AG09309 (cell line): Measurements from ENCODE around the gene GPSM1.

Experiments used
- DNase-seq: peaks from one replicate; pipeline ENCODE4 v3.0.0-alpha.2; 2010; ENCODE audit warnings: low read depth
- H3K4me3 ChIP-seq: 2 replicates; pipeline ENCODE4 v1.5.1; 2011; ENCODE audit warnings: mild to moderate bottlenecking, low read depth, low read length, moderate library complexity; ENCODE audit not compliant: control insufficient read depth
- TF ChIP-seq, protein P1 (sequence below): IDR thresholded peaks from 2 replicates; pipeline ENCODE4 v1.5.1; 2011; ENCODE audit warnings: mild to moderate bottlenecking, low read depth, low read length, inconsistent platforms; ENCODE audit not compliant: insufficient read depth, control insufficient read depth; ENCODE audit errors: missing control alignments

GPSM1 gene

DNA sequence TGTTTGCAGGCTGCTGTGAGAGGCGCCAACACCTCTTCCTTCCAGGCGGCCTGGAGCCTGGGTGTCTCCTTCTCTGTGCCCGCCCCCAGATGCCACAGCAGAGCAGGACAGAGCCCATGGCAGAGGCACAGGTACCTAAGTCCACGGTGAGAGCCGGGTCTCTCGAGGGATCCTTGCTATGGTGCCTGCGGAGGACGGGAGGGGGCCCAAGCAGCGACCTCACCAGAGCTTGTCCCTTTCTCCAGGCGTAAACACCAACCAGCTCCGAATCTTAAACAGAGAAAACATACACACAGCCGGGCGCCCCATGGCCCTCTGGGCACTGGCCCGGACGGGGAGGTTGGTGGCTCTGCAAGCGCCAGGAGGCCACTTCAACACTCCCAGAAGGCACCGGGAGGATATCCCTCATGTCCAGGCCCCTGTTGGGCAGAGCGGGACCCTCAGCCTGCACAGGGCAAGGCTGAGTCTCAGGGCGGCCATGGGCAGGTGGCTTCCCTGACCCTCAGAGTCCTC is 35.3 kb upstream of the GPSM1 start:
- no peak for DNase-seq
- H3K4me3 ChIP-seq, result no peak overlapping the region
- TF ChIP-seq, protein P1, sequence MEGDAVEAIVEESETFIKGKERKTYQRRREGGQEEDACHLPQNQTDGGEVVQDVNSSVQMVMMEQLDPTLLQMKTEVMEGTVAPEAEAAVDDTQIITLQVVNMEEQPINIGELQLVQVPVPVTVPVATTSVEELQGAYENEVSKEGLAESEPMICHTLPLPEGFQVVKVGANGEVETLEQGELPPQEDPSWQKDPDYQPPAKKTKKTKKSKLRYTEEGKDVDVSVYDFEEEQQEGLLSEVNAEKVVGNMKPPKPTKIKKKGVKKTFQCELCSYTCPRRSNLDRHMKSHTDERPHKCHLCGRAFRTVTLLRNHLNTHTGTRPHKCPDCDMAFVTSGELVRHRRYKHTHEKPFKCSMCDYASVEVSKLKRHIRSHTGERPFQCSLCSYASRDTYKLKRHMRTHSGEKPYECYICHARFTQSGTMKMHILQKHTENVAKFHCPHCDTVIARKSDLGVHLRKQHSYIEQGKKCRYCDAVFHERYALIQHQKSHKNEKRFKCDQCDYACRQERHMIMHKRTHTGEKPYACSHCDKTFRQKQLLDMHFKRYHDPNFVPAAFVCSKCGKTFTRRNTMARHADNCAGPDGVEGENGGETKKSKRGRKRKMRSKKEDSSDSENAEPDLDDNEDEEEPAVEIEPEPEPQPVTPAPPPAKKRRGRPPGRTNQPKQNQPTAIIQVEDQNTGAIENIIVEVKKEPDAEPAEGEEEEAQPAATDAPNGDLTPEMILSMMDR, result no peak

DNA sequence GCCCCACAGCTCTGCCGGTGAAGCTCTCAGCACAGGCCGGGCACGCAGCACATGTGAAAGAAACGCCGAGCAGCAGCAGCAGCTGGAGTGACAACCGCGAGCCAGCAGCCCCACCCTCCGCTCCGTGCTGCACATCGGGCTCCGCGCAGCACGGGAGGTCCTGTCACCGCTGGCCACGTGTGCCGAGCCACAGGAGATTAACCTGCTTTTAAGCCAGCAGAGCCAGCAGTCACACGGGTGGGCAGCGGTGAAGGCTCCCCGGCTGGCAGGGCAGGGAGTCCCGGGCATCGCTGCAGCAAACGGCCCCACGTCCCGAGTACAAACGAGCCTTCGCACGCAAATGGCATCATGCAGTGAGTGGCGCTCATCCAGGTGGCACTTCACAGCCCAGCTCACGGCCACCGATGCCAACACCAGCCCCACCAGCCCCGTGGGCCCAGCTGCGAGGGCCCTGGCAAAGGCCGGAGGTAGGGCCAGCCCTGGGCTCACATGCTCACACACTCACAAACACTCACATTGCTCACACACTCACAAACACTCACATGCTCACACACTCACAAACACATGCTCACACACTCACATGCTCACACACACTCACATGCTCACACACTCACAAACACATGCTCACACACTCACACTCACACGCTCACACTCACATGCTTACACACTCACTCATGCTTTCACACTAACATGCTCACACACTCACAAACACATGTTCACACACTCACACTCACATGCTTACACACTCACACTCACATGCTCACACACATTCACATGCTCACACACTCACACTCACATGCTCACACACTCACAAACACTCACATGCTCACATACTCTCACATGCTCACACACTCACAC is 34.5 kb upstream of the GPSM1 start:
- no peak for DNase-seq
- no peak overlapping the region for H3K4me3 ChIP-seq
- TF ChIP-seq, protein P1, result no peak

DNA sequence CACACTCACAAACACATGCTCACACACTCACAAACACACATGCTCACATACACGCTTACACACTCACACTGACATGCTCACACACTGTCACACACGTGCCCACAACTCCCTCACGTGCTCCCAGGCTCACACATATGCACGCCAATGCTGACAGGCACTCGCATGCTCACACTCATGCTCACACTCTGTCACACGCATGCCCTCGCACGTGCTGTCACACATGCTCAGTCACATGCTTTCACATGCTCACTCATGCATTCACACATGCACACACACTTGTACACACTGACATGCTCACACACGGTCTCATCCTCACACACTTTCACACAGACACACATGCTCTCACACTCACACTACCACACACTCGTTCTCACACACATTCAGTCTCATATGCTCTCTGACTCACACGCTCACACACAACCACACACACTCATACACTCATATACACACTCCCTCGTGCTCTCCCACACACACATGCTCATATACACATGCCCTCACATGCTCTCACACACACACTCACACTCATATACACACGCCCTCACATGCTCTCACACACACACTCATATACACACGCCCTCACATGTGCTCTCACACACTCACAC is 33.8 kb upstream of the GPSM1 start:
- H3K4me3 ChIP-seq, result no peak overlapping the region
- TF ChIP-seq, protein P1, result no peak
- no peak for DNase-seq

DNA sequence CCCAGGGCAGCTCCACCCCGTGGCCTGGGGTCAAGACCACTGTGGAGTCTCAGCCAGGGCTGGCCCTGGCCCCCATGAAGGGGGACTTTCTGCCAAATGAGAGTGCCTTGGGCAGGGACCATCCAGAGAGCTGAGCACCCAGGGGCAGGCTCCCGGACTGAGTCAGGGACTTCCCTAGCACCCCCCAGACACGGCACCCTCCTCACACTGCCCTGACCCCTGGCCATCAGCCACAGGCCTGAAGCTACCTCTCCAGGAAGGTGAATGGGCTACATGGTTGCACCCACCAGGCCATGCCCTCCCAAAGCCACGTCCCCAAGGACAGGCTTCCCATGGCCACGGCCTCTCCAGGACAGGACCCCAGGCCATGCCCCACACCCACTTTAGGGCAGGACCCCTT is 32.9 kb upstream of the GPSM1 start:
- H3K4me3 ChIP-seq, result no peak overlapping the region
- no peak for DNase-seq
- TF ChIP-seq, protein P1, result no peak

DNA sequence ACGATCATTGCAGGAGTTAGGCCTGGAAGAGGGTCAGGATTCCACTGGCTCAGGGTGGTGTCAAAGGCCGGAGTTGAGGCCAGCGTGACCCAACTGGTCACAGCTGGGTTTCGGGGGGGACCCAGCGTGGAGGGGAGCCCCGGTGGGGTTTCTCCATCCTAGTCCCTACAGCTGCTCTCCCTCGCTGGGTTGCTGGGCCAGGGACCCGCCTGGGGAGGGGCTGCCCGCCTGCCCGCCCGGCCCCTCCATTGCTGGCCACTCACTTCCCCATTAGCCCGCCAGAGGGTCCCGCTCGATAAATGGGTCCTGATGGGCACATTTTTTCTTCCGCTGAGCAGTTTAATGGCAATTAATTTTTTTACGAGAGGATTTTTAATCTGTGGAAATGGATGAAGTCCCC is 32.3 kb upstream of the GPSM1 start:
- DNase-seq, result no peak
- TF ChIP-seq, protein P1, result no peak
- no peak overlapping the region for H3K4me3 ChIP-seq

DNA sequence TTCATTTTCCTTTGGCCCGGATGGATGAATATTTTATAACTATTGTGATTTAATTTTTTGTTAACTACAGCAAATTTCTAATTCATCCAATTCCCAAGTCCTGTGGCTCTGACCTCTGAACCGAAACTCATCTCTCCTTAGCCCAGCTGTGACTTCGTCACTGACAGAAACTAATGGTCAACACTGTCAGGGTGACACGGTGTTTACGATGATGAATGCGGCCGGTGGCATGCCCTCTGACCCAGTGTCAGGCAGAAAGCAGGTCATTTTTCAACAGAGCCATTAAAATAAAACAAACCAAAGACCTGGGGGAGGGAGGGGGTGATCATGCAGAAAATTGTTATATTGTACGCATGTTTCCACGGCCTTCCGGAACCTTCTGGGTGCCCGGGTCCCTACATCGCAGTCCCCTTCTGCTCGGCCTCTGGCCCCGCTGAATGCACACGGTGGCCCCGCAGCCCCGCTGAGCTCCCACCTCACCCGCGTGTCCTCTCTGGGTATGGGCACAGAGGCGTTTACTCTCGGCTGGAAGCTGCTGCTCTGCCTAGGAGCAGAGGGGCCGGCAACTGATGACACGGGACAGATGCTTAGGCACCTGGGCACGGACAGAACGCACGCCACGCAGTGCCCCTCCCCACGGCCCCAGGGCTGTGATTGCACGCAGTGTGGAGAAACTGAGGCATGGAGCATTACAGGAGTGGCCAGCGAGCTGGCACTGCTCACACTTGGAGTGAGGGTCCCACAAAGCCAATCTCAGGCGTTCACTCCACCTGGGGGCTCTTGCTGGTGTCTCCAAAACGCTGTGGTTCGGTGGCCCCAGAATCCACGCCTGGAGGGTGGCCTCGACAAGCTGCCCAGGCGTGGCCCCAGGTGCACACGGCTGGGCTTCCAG is 31.6 kb upstream of the GPSM1 start:
- TF ChIP-seq, protein P1, result no peak
- no peak overlapping the region for H3K4me3 ChIP-seq
- DNase-seq, result no peak
